ENCODE measurements around the gene RBBP4. TPM values are rescaled to one million over a fixed set of nuclear protein-coding genes. Genes with fewer than 3 reads are reported as not detected.
"Not testable (repeated sequence)": the region's sequence is repeated elsewhere in the genome, so short reads cannot be mapped to it uniquely, and the experiment has no call there.

RBBP4 gene
- total RNA-seq, 1 experiment from 2014 or later: 437 TPM

DNA sequence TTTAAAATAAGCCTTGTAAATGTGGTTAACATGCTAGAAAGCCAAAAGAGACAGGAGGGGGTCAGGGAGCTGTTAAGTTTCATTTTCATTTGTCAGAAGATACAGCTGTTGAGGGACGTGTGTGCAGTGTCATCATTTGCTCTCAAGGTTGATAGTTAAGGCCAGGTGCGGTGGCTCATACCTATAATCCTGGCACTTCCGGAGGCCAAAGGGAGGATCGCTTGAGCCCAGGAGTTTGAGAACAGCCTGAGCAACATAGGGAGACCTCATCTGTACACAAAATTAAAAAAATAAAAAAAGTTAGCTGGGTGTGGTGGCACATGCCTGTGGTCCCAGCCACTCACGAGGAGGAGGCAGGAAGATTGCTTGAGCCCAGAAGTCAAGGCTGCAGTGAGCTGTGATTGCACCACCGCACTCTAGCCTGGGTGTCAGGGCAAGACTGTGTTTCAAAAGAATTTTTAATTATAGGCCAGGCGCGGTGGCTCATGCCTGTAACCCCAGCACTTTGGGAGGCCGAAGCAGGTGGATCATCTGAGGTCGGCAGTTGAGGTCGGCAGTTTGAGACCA lies 23.3 kb upstream of the RBBP4 start:
- H3K4me3 ChIP-seq: no peak overlapping the region
- peak; percentile 82 to 90 for DNase-seq

DNA sequence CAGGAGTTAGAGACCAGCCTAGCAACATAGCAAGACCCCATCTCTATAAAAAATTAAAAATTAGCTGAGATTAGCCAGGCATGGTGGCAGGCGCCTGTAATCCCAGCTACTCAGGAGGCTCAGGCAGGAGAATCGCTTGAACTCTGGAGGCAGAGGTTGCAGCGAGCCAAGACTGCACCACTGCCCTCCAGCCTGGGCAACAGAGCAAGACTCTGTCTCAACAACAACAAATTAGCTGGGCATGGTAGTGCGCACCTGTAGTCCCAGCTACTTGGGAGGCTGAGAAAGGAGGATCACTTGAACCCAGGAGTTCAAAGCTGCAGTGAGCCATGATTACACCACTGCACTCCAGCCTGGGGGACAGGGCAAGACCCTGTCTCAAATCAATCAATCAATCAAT lies 20.8 kb upstream of the RBBP4 start:
- not testable (repeated sequence) for DNase-seq; H3K4me3 ChIP-seq; H3K27ac ChIP-seq; H3K9me3 ChIP-seq (replicated peaks); H3K27me3 ChIP-seq
- H3K36me3 ChIP-seq: peaks cover 33% of the 10 kb centered on the region
- H3K4me1 ChIP-seq: peaks cover 14% of the 10 kb centered on the region

More for the DNA sequence above, 23.3 kb upstream of the RBBP4 start:
- Histone ChIP-seq H3K9me3 (replicated peaks) (no peaks in the 10 kb centered on the region), H3K27ac (peak overlapping the region; percentile 43), H3K36me3 (peaks cover 19% of the 10 kb centered on the region), H3K27me3 (no peaks in the 10 kb centered on the region), H3K4me1 (peaks cover 14% of the 10 kb centered on the region)

DNA sequence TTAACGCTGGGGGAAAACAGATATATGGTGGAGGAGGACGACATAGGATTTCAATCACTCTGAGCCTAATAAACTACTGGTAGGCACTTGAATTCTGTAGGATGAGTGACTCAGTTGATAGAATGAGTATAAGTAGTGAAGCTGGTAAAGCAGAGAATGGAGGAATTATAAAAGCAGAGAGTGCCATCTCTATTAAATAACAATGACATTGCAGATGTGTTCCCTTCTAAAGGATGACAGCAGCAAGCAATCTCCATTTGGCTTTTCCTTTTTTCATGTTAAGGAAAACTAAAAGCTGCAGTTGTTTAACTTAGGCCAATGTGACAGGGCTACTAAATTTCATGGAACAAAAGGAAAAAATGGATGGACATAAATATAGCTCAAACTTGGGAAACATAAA lies 18.2 kb upstream of the RBBP4 start:
- Histone ChIP-seq H3K27ac (no peak overlapping the region), H3K4me3 (no peak overlapping the region), H3K4me1 (peaks cover 5% of the 10 kb centered on the region), H3K27me3 (no peaks in the 10 kb centered on the region), H3K9me3 (replicated peaks) (no peaks in the 10 kb centered on the region), H3K36me3 (peaks cover 32% of the 10 kb centered on the region)
- no peak for DNase-seq

DNA sequence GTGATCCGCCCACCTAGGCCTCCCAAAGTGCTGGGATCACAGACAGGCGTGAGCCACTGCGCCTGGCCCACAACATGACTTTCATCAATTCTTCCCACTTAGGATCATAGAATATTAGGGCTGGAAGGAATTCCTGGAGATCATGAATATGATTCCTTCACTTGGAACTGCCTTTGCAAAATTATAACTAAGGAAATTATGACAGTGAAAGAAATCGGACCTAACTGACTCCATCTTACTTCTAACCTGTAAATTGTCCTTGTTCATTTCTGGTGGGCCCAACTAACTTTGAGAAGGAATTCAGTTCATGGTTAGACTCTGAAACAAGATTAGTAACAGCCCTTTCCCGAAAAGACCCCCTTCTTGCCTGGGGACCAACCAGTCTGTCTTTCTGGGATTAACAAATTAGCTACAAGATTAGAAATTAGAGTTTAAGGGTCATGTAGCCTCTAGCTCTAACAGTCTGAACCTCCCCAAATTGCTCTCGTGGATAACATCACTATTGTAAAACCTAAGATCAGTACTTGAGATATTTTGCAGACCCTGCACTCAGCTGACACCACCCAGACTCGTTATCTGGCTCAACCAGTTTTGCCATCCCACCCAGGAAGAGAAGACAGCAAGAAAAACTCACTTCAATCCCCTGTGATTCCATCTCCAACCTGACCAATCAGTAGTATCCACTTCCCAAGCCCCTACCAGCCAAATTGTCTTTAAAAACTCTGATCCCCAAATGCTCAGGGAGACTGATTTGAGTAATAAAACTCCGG lies 15.3 kb upstream of the RBBP4 start:
- Histone ChIP-seq H3K27me3 (no peaks in the 10 kb centered on the region), H3K36me3 (peaks cover 31% of the 10 kb centered on the region), H3K4me3 (no peak overlapping the region), H3K4me1 (no peaks in the 10 kb centered on the region), H3K27ac (no peak overlapping the region), H3K9me3 (replicated peaks) (no peaks in the 10 kb centered on the region)
- no peak for DNase-seq

DNA sequence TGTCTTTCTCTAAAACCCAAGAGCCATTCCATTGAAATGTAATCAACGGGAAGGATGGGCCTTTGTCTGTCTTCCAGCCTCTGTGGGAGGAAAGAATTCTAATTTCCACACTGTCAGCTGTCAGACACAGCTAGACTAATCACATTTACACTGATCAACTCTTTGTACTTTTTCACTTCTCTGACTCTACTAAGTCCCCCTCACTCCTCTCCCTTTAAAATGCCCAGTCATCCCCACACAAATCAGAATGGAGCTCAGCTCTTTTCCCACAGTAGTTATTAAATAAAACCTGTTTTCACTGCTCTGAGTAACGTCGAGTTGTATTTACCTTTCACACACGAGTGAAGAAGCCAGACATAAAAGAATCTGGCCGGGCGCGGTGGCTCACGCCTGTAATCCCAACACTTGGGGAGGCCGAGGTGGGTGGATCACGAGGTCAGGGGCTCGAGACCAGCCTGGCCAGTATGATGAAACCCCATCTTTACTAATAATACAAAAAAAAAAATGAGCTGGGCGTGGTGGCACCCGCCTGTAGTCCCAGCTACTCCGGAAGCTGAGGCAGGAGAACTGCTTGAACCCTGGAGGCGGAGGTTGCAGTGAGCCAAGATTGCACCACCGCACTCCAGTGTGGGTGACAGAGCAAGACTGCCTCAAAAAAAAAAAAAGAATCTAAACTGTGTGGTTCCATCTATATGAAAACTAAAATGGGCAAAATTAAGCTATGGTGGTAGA lies 13.9 kb upstream of the RBBP4 start:
- no peaks in the 10 kb centered on the region for H3K4me1 ChIP-seq

DNA sequence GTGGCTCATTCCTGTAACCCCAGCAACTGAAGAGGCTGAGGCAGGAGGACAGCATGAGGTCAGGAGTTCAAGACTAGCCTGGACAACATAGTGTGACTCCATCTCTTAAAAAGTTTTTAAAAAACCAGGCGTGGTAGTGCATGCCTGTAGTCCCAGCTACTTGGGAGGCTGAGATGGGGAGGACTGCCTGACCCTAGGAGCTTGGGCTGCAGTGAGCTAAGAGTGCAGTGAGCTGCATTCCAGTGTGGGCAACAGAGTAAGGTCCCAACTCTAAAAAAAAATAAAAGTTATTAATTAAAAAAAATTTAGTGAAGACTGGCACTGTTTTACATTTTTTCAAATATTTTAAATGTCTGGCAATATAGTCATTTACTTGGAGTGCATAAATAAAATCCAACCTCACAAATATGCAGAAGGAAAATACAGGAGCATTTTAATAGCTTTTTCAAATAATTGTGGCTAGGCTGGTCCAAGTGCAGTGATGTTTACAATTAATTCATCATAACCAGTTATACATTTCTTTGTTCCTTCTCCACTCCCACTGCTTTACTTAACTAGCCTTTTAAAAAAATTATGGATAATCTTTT lies 11.4 kb upstream of the RBBP4 start:
- Histone ChIP-seq H3K27me3 (no peaks in the 10 kb centered on the region), H3K4me3 (no peak overlapping the region), H3K27ac (no peak overlapping the region), H3K36me3 (peaks cover 12% of the 10 kb centered on the region), H3K9me3 (replicated peaks) (no peaks in the 10 kb centered on the region), H3K4me1 (no peaks in the 10 kb centered on the region)
- DNase-seq: no peak

More for the DNA sequence above, 13.9 kb upstream of the RBBP4 start:
- Histone ChIP-seq H3K9me3 (replicated peaks) (no peaks in the 10 kb centered on the region), H3K27me3 (no peaks in the 10 kb centered on the region), H3K36me3 (peaks cover 25% of the 10 kb centered on the region), H3K4me3 (no peak overlapping the region), H3K27ac (no peak overlapping the region)
- no peak for DNase-seq

DNA sequence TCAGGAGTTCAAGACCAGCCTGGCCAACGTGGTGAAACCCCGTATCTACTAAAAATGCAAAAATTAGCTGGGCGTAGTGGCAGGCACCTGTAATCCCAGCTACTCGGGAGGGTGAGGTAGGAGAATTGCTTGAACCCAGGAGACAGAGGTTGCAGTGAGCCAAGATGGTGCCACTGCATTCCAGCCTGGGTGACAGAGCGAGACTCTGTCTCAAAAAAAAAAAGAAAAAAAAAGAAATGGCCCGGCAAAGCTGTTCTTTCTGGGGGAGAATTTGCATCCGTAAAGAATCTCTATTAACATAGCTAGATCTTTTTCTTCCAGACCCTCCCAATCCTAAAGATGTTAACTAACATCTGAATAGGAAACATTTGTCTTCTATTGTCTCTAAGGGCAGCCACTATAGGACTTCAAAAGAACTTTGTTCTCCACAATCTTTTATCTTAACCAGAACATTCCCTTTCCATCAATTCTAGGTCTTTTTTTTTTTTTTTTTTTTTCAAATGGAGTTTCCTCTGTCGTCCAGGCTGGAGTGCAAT lies 8.6 kb upstream of the RBBP4 start:
- not testable (repeated sequence) for H3K27me3 ChIP-seq; H3K27ac ChIP-seq; DNase-seq; H3K4me1 ChIP-seq; H3K36me3 ChIP-seq; H3K4me3 ChIP-seq; H3K9me3 ChIP-seq (replicated peaks)

DNA sequence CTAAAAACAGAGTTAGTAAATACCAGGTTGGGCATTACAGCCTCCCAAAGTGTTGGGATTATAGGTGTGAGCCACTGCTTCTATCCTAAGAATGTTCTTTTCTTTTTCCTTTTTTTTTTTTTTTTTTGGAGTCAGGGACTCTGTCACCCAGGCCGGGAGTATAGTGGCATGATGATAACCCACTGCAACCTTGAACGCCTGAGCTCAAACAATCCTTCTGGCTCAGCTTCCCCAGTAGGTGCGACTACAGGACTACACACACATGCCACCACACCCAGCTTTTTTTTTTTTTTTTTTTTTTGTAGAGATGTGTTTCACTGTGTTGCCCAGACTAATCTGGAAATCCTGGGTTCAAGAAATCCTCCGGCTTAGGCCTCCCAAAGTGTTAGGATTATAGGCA lies 6.6 kb upstream of the RBBP4 start:
- no peak overlapping the region for H3K4me3 ChIP-seq
- peaks cover 4% of the 10 kb centered on the region for H3K36me3 ChIP-seq
- no peaks in the 10 kb centered on the region for H3K4me1 ChIP-seq
- H3K27me3 ChIP-seq: no peaks in the 10 kb centered on the region
- H3K9me3 ChIP-seq (replicated peaks): no peaks in the 10 kb centered on the region
- H3K27ac ChIP-seq: no peak overlapping the region
- no peak for DNase-seq

DNA sequence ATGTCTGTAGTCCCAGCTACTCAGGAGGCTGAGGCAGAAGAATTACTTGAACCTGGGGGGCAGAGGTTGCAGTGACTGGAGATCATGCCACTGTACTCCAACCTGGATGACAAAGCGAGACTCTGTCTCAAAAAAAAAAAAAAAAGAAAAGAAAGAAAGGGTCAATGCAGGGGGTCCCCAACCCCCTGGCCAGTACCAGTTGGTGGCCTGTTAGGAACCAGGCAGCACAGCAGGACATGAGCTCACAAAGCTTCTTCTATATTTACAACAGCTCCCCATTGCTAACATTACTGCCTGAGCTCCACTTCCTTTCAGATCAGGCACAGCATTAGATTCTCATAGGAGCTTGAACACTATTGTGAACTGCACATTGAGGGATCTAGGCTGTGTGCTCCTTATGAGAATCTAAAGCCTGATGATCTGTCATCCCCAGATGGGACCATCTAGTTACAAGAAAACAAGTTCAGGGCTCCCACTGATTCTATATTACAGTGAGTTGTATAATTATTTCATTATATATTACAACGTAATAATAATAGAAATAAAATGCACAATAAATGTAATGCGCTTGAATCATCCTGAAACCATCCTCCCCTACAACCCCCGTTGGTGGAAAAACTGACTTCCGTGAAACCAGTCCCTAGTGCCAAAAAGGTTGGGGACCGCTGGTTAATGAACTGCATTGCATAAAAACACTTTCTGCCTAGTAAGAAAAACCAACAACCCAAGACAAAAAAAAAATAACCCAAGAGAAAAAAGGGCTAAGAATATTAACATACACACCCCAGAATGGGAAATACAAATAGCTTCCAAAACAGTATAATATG lies 3.5 kb upstream of the RBBP4 start:
- no peaks in the 10 kb centered on the region for H3K9me3 ChIP-seq (replicated peaks)
- no peak for DNase-seq
- H3K27ac ChIP-seq: no peak overlapping the region
- H3K36me3 ChIP-seq: peaks cover 7% of the 10 kb centered on the region
- H3K27me3 ChIP-seq: no peaks in the 10 kb centered on the region
- no peak overlapping the region for H3K4me3 ChIP-seq
- no peaks in the 10 kb centered on the region; the same call in 1 of the 2 replicates for H3K4me1 ChIP-seq

DNA sequence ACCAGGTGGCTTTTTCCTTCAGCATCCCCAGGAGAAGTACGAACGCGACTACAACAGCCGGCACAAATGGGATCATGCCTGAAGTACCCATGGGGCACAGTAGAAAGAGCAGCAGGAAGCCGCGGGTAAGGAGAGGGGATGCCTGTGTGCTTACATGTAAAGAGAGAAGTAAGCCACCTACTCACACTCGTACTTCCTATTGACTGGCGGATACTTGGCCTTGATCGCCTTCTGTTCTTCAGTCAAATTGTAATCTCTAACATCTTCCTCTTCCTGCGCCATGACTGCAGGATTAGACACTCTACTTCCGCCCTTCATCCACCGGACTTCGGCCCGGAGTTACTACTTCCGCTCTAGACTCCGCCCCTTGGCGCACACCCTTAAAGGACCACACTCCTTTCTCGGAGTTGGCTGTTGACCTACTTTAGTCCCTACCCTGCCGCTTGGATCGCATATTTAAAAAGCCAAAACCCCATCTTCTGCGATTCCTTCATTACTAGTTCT lies 708 bp upstream of the RBBP4 start, which contains the start of gene ZBTB8OS:
Gene ZBTB8OS (minus strand): TSS at position 303 of the 504 bp plus-strand sequence. CDS start 21 bp downstream, at position 282.
- peak within 1 kb of the TSS; percentile 97 for H3K27ac ChIP-seq
- H3K4me3 ChIP-seq: peak within 1 kb of the TSS; percentile 90
- no peaks in the 10 kb centered on the region for H3K9me3 ChIP-seq (replicated peaks)
- H3K4me1 ChIP-seq: no peaks in the 10 kb centered on the region; the same call in 1 of the 2 replicates
- H3K36me3 ChIP-seq: peaks cover 31% of the 10 kb centered on the region
- H3K27me3 ChIP-seq: no peaks in the 10 kb centered on the region
- DNase-seq: peak; percentile 95 to 98

DNA sequence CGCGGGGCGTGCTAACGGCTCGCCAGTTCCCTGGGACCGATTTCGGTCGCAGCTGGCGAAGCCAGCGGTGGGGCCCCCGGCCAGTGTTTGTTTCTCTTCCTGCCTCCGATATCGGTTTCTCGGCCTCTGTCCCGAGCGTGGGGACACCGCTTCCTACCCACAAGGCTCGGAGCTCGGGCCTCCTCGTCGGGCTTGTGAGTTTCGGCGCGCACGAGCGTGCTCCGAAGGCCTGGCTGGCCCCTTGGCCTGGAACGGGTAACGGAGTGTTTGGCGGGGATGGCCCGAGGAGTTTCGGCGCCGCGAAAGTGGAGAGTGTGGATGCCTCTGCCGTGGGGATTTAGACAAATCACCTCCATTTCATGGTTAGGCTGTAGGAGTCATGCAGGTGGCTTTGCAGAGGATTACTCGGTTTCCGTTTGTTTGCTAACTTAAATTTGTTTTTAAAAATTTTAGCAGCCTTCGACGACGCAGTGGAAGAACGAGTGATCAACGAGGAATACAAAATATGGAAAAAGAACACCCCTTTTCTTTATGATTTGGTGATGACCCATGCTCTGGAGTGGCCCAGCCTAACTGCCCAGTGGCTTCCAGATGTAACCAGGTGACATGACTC lies 559 bp downstream of the RBBP4 start:
- Histone ChIP-seq H3K4me3 (peak overlapping the region; percentile 90), H3K36me3 (peaks cover 43% of the 10 kb centered on the region), H3K9me3 (replicated peaks) (no peaks in the 10 kb centered on the region)

DNA sequence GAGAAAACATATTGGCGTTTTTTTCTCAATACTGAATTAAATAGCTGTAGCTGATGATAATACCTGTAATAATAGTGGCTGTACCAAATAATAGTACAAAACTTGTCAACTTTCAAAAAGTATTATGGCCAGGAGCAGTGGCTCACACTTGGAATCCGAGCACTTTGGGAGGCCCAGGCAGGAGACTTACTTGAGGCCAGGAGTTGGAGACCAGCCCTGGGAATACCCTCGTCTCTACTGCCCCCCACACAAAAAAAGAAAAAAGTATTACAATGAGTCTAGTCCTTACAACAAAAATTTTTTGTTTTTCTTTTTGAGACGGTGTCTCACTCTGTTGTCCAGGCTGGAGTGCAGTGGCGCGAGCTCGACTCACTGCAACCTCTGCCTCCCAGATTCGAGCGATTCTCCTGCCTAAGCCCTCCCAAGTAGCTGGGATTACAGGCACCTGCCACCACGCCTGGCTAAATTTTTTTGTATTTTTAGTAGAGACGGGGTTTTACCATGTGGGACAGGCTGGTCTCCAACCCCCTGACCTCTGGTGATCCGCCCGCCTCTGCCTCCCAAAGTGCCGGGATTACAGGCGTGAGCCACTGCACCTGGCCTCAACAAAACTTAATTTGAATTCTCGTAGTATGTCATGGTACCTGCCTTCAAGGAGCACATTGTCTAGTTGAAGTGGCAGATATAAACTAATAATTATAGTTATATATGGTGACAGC lies 1.4 kb downstream of the RBBP4 start:
- Histone ChIP-seq H3K4me1 (no peaks in the 10 kb centered on the region; the same call in 1 of the 2 replicates), H3K9me3 (replicated peaks) (no peaks in the 10 kb centered on the region), H3K36me3 (peaks cover 52% of the 10 kb centered on the region), H3K27ac (no peak overlapping the region; the same call in 1 of the 2 replicates), H3K27me3 (no peaks in the 10 kb centered on the region; the same call in 1 of the 2 replicates), H3K4me3 (peak overlapping the region; percentile 90)
- no peak for DNase-seq

More for the DNA sequence above, 559 bp downstream of the RBBP4 start:
- Histone ChIP-seq H3K27me3 (no peaks in the 10 kb centered on the region), H3K27ac (peak overlapping the region; percentile 97), H3K4me1 (no peaks in the 10 kb centered on the region; the same call in 1 of the 2 replicates)
- DNase-seq: no peak

DNA sequence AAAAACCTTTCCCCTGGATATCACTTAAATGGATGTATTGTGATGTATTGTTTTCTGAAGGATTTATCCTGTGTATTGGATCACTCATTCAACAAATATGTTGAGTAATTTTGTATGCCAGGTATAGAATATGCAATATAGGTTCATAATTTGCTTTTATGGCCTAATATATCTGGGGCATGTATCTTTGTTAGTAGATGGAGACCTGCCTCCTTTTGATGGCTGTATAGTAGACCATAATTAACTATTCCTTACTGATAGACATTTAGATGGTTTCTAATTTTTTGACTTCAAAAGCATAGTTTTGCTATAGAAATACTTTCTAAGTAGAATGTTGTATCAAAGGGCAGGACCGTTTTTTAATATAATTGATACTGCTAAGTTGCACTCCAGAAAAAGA lies 8.6 kb downstream of the RBBP4 start:
- peaks cover 91% of the 10 kb centered on the region for H3K36me3 ChIP-seq
- no peak overlapping the region for H3K27ac ChIP-seq
- no peak overlapping the region for H3K4me3 ChIP-seq
- no peaks in the 10 kb centered on the region; the same call in 1 of the 2 replicates for H3K27me3 ChIP-seq
- no peaks in the 10 kb centered on the region for H3K4me1 ChIP-seq
- H3K9me3 ChIP-seq (replicated peaks): no peaks in the 10 kb centered on the region; the same call in 1 of the 2 replicates
- no peak for DNase-seq
